Adrenal gland (tissue), 12 donors: Measurements from ENCODE around the gene RNF113A. TPM values are rescaled to one million over a fixed set of nuclear protein-coding genes. Genes with fewer than 3 reads are reported as not detected.
"Not testable (repeated sequence)": the region's sequence is repeated elsewhere in the genome, so short reads cannot be mapped to it uniquely, and the experiment has no call there.

Experiments used
- DNase-seq, 7 donors: peaks; one replicate each; pipeline ENCODE4 v3.0.0-alpha.2; 2019 to 2020
- H3K27ac ChIP-seq, 5 donors: fragments of 200-600 bp; sonication (generic) in 4 of 5; 1 replicate in 3 of 5; 2 replicates in 2 of 5; pipeline versions ENCODE4 v1.5.1 to v1.8.0; 2016 to 2020; ENCODE audit warnings: mild to moderate bottlenecking in 1 of 5
- H3K27me3 ChIP-seq: fragments of 200-600 bp; 2 replicates; pipeline ENCODE4 v1.8.0; 2021
- H3K36me3 ChIP-seq, 2 donors: fragments of 200-600 bp; replicated peaks in 1 of 2; 1 replicate in 1 of 2; 2 replicates in 1 of 2; pipeline versions ENCODE4 v1.5.1 to v1.8.0; 2018 to 2022
- H3K4me1 ChIP-seq, 2 donors: fragments of 200-600 bp; replicated peaks in 1 of 2; 1 replicate in 1 of 2; 2 replicates in 1 of 2; pipeline versions ENCODE4 v1.5.1 to v1.8.0; 2018 to 2021
- H3K4me3 ChIP-seq, 4 donors: fragments of 200-600 bp; sonication (generic) in 3 of 4; one replicate each; pipeline ENCODE4 v1.5.1; 2016 to 2018
- H3K9me3 ChIP-seq, 3 donors: fragments of 200-600 bp; sonication (generic) in 1 of 3; replicated peaks in 1 of 3; 1 replicate in 2 of 3; 2 replicates in 1 of 3; pipeline versions ENCODE4 v1.5.1 to v1.8.0; 2016 to 2021
- WGBS, 4 donors: extraction: QIAGEN DNeasy Blood & Tissue Kit in 2 of 4; methylation state at CpG; one replicate each; pipeline versions ENCODE4 v1.1.5 to v1.1.7; 2013 to 2017; 5-methylcytosine and 5-hydroxymethylcytosine counted together
- intact Hi-C, 2 donors: fragments of 100-400 bp; cut with DNase I; formaldehyde crosslinking; loops; one replicate each; pipeline versions ENCODE4 v1.14.1 to v1.15.0; 2022 to 2023
- polyA plus RNA-seq, 3 donors: library from polyadenylated mRNA; stranded (reverse); fragments of 200-250 nt in 2 of 3; fragments of 350-450 nt in 1 of 3; fragmentation: Illumina TruSeq in 1 of 3; extraction: RNeasy Lipid Tissue Mini Kit (QIAGEN cat#74804) in 1 of 3; gene quantifications; one replicate each; pipeline ENCODE4 v1.2.3, GENCODE V29; 2013 to 2014
- total RNA-seq, 9 donors: library from RNA; depleted of rRNA in 4 of 9; stranded (reverse); fragments of >200 nt in 4 of 9; fragments of 120-200 nt in 1 of 9; fragmentation: NEBNext Ultra II Directional in 1 of 9; extraction: Animal tissue kit (Norgen Biotek cat#: 25700) in 1 of 9; gene quantifications; one replicate each; pipeline versions ENCODE4 v1.1.0 to v1.2.4, GENCODE V29; 2013 to 2023
- TF ChIP-seq, protein P1 (sequence below), 6 experiments: fragments of 450-650 bp in 4 of 6; fragments of 200-600 bp in 2 of 6; sonication (generic) in 1 of 6; IDR thresholded peaks; 1 replicate in 5 of 6; 2 replicates in 1 of 6; pipeline versions ENCODE4 v1.5.1 to v1.8.0; 2016 to 2021; ENCODE audit warnings: antibody characterized with exemption in 6 of 6, mild to moderate bottlenecking in 2 of 6, moderate library complexity in 1 of 6
- donor health status: healthy with polysubstance abuse.
- donor health status: Bipolar disorder and iron deficiency.
- donor health status: DM: yes; HTN: yes; CAD: no.
- donor health status: DM: no; HTN: no; CAD: no.
- donor health status: DM: no; HTN: no; CAD: no.
- donor health status: DM: yes; HTN: yes; CAD: no.

Gene RNF113A
- total and polyA plus RNA-seq, 12 donors, result 11.5 to 21.5 (median 15.8) TPM

DNA sequence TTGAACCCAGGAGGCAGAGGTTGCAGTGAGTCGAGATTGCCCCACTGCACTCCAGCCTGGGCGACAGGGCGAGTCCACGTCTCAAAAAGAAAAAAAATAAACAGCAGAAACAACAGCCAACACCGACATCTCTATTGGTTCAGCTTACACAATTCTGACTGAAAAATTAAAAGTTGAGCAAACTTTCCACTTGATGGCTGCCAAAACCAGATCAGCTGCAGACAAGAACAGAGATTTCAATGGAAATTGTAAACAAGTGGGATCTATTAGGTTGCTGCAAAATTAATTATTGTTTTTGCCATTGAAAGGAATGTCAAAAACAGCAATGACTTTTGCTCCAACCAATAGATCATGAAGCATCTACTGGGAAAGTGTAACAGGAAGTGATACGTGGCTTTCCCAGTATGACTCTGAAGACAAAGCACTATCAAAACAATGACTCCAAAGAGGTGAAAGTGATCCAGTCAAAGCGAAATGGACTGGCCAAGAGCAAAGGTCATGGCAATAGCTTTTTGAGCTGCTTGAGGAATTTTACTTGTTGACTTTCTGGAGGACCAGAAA is 45.1 kb downstream of the RNF113A start:
- Histone ChIP-seq H3K36me3 (no peaks in the 10 kb centered on the region), H3K27ac (no peak overlapping the region), H3K27me3 (no peaks in the 10 kb centered on the region), H3K9me3 (no peaks in the 10 kb centered on the region), H3K4me3 (no peak overlapping the region), H3K4me1 (no peaks in the 10 kb centered on the region)
- WGBS, 4 donors, result 59 to 63% (median 61%) methylated on average over 6 to 7 of the region's 7 CpGs
- intact Hi-C loops, result no loop called here
- DNase-seq, result no peak
- TF ChIP-seq, protein P1, sequence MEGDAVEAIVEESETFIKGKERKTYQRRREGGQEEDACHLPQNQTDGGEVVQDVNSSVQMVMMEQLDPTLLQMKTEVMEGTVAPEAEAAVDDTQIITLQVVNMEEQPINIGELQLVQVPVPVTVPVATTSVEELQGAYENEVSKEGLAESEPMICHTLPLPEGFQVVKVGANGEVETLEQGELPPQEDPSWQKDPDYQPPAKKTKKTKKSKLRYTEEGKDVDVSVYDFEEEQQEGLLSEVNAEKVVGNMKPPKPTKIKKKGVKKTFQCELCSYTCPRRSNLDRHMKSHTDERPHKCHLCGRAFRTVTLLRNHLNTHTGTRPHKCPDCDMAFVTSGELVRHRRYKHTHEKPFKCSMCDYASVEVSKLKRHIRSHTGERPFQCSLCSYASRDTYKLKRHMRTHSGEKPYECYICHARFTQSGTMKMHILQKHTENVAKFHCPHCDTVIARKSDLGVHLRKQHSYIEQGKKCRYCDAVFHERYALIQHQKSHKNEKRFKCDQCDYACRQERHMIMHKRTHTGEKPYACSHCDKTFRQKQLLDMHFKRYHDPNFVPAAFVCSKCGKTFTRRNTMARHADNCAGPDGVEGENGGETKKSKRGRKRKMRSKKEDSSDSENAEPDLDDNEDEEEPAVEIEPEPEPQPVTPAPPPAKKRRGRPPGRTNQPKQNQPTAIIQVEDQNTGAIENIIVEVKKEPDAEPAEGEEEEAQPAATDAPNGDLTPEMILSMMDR (IDR thresholded peaks at IDR 0.05), result no peak

DNA sequence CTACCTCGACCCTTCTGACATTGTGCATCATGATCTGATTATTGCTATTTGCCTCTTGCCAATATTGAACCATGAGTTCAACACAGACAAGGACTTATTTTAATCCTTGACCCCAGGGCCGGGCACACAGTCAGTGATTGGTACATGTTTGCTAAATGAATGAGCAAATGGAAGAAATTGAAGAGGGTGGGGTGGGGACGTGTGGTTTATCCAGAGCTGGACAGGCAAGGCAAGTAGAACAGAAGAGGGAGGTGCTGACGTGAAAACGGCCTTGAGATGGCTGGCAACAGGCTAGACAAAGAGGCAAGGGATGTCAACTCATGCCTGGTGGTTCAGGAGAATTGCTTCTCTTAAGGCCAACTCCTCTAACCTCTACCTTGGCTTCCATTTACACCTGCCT is 47.3 kb downstream of the RNF113A start:
- H3K27me3 ChIP-seq, H3K36me3 ChIP-seq, DNase-seq, H3K9me3 ChIP-seq, H3K4me3 ChIP-seq, H3K4me1 ChIP-seq, H3K27ac ChIP-seq, intact Hi-C loops: not testable (repeated sequence)
- 31 to 40% (median 31%) methylated on average over 1 to 3 of the region's 5 CpGs; no CpG with 5 or more reads in 1 of the 4 donors for WGBS, 4 donors

DNA sequence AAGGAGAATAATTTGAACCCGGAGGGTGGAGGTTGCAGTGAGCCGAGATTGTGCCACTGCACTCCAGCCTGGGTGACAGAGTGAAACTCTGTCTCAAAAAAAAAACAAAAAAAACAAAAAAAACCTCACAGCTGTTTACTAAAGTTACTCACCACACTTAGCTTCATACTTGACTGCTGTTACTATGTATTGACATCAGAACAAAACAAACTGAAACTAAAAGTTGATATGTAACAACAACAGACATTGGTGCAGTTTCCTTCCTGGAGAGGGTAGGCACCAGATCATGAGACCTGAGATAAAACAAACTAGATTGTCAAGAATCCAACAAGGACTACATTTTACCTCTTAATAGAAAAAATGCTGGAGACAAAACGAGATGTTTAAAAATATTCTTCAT is 49.8 kb downstream of the RNF113A start:
- intact Hi-C loops, H3K36me3 ChIP-seq, H3K4me3 ChIP-seq, H3K27ac ChIP-seq, DNase-seq, H3K27me3 ChIP-seq, H3K9me3 ChIP-seq, H3K4me1 ChIP-seq: not testable (repeated sequence)
- 59 to 74% (median 64%) methylated on average over 3 of the region's 3 CpGs for WGBS, 4 donors

Other genes with a start within 250 kb of the RNF113A start
- gene SEPTIN6, start 178.6 kb downstream of the RNF113A start, total RNA-seq, result 100 to 1,000 TPM in 8 of 9 donors, 10 to 100 TPM in 1; 86.5 to 204 (median 128) TPM
- 100 to 1,000 TPM in 1 of 3 donors, 10 to 100 TPM in 2; 42.4 to 332 (median 78.6) TPM for gene SEPTIN6, start 178.6 kb downstream of the RNF113A start, polyA plus RNA-seq
- gene SOWAHD, start 113.1 kb downstream of the RNF113A start, total RNA-seq, result 1 to 10 TPM in 6 of 9 donors, under 1 TPM in 2, not detected in 1; 0.33 to 5.9 (median 1.4) TPM
- gene SOWAHD, start 113.1 kb downstream of the RNF113A start, polyA plus RNA-seq, result 1 to 10 TPM in 1 of 3 donors, under 1 TPM in 2; 0.13 to 1.4 (median 0.47) TPM
- gene RPL39, start 80.1 kb downstream of the RNF113A start, total RNA-seq, result 1,000 to 10,000 TPM in 8 of 9 donors, 100 to 1,000 TPM in 1; 797 to 3,528 (median 1,914) TPM
- 1,000 to 10,000 TPM; 2,112 to 4,409 (median 2,406) TPM for gene RPL39, start 80.1 kb downstream of the RNF113A start, polyA plus RNA-seq
- 1 to 10 TPM in 8 of 9 donors, under 1 TPM in 1; 0.95 to 6.2 (median 4.1) TPM for gene UPF3B, start 18.8 kb downstream of the RNF113A start, total RNA-seq
- 10 to 100 TPM; 11.0 to 27.1 (median 14.0) TPM for gene UPF3B, start 18.8 kb downstream of the RNF113A start, polyA plus RNA-seq
- gene NDUFA1, start 99 bp upstream of the RNF113A start, total RNA-seq, result 100 to 1,000 TPM in 4 of 9 donors, 10 to 100 TPM in 5; 46.7 to 253 (median 99.8) TPM
- 100 to 1,000 TPM; 127 to 572 (median 295) TPM for gene NDUFA1, start 99 bp upstream of the RNF113A start, polyA plus RNA-seq
- gene AKAP14, start 24.2 kb upstream of the RNF113A start, total RNA-seq, result not detected
- gene AKAP14, start 24.2 kb upstream of the RNF113A start, polyA plus RNA-seq, result not detected
- gene NKAP, start 72.0 kb upstream of the RNF113A start, total RNA-seq, result 10 to 100 TPM in 1 of 9 donors, 1 to 10 TPM in 8; 5.1 to 13.3 (median 9.4) TPM
- gene NKAP, start 72.0 kb upstream of the RNF113A start, polyA plus RNA-seq, result 10 to 100 TPM in 2 of 3 donors, 1 to 10 TPM in 1; 9.3 to 12.8 (median 10.2) TPM
- not detected for gene RHOXF2B, start 206.0 kb upstream of the RNF113A start, total RNA-seq
- not detected for gene RHOXF2B, start 206.0 kb upstream of the RNF113A start, polyA plus RNA-seq
- gene RHOXF1, start 244.2 kb upstream of the RNF113A start, total RNA-seq, result 1 to 10 TPM in 2 of 9 donors, under 1 TPM in 2, not detected in 5; 0.46 to 1.4 (median 1.0) TPM
- 1 to 10 TPM in 2 of 3 donors, not detected in 1; 2.2 to 3.8 TPM for gene RHOXF1, start 244.2 kb upstream of the RNF113A start, polyA plus RNA-seq